WERI-Rb-1 (cell line): Measurements from ENCODE around the gene FTO.

Experiments used
- DNase-seq: peaks from one replicate; pipeline ENCODE4 v3.0.0-alpha.2; 2020
- H3K27ac ChIP-seq: fragments of 250-450 bp; sonication (Bioruptor Pico); 2 replicates; pipeline ENCODE4 v1.5.1; 2020; ENCODE audit warnings: mild to moderate bottlenecking, moderate library complexity
- H3K27me3 ChIP-seq: fragments of 250-450 bp; sonication (Bioruptor Pico); 2 replicates; pipeline ENCODE4 v1.5.1; 2021; ENCODE audit warnings: mild to moderate bottlenecking, low read depth, moderate library complexity; ENCODE audit not compliant: insufficient read depth, severe bottlenecking
- H3K36me3 ChIP-seq: fragments of 250-450 bp; sonication (Bioruptor Pico); 2 replicates; pipeline ENCODE4 v1.5.1; 2020; ENCODE audit warnings: mild to moderate bottlenecking, moderate library complexity
- H3K4me3 ChIP-seq: 2 replicates; pipeline ENCODE4 v1.5.1; 2011; ENCODE audit warnings: low read depth, mild to moderate bottlenecking, control low read depth, low read length
- H3K9me3 ChIP-seq: fragments of 250-450 bp; sonication (Bioruptor Pico); 2 replicates; pipeline ENCODE4 v1.5.1; 2021; ENCODE audit warnings: mild to moderate bottlenecking, moderate library complexity; ENCODE audit not compliant: severe bottlenecking
- CTCF ChIP-seq: IDR thresholded peaks from 2 replicates; pipeline ENCODE4 v1.5.1; 2011; ENCODE audit warnings: low read depth, mild to moderate bottlenecking, control low read depth, inconsistent platforms, low read length

FTO gene

DNA sequence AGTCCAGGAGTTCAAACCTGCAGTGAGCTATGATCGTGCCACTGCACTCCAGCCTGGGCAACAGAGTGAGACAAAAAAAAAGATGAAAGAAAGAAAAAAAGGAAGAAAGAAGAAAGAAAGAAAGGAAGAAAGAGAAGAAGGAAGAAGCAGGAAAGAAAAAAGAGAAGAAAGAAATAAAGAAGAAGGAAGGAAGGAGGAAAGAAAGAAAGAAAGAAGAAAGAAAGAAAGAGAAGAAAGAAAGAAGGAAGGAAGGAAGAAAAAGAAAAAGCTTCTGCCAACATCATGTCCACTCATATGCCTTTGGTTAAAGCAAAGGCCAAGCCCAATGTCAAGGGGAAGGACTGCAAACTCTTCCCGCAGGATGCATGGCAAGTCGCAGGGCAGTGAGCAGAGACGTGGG, 439.5 kb downstream of the FTO start:
- Histone ChIP-seq H3K36me3 (no peaks in the 10 kb centered on the region), H3K4me3 (no peak overlapping the region), H3K27me3 (no peaks in the 10 kb centered on the region), H3K9me3 (peaks cover 3% of the 10 kb centered on the region), H3K27ac (no peak overlapping the region)
- DNase-seq, result no peak
- TF ChIP-seq CTCF, result no peak

- H3K4me3 ChIP-seq, result no peak overlapping the region
- H3K27ac ChIP-seq, result no peak overlapping the region
- H3K27me3 ChIP-seq, result no peaks in the 10 kb centered on the region
- peaks cover 5% of the 10 kb centered on the region for H3K9me3 ChIP-seq
- no peak for DNase-seq
- no peak for TF ChIP-seq CTCF
- no peaks in the 10 kb centered on the region for H3K36me3 ChIP-seq
These were observed 440.1 kb downstream of the FTO start for GRCh38 chr16:54143934-54144571.

DNA sequence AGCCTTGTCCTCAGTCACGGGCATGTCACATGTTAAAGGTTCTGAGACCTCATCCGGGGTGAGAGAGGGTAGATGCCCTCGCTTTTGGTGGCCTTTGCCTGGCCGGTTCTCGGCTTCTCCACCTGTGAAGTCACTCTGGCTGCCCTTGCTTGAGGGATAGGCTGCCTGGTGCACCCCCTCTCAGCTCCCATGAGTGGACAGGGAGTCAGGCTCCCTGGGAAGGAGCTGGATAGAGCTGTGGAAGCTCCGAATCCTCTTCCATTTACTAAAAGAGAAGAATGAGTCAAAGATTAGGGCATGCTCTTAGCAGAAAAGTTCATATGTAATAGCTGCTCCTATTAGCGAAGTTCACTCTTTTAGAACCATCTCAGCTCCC, 440.6 kb downstream of the FTO start:
- TF ChIP-seq CTCF, result no peak
- no peak overlapping the region for H3K4me3 ChIP-seq
- H3K27me3 ChIP-seq, result no peaks in the 10 kb centered on the region
- H3K36me3 ChIP-seq, result no peaks in the 10 kb centered on the region
- DNase-seq, result no peak
- no peak overlapping the region for H3K27ac ChIP-seq
- peaks cover 7% of the 10 kb centered on the region for H3K9me3 ChIP-seq

DNA sequence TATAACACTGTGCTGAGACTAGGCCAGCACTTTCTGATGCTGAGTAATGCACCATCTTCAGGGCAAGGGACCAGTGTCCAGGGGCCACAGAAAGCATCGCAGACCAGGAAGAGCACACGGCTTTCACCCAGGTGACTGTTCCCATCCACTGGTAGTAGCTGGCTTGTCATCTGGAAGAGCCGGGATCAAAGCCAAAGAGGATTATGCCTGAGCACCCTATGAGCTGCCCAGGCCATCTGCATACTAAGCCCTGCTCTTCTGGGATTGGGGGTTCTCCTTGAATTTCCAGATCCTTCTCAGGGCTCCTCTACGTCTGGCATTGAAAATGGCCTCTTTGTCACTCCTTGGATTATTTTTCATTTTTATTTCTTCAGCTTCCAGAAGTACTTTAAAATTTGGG, 441.9 kb downstream of the FTO start:
- Histone ChIP-seq H3K9me3 (peaks cover 7% of the 10 kb centered on the region), H3K4me3 (no peak overlapping the region), H3K27me3 (no peaks in the 10 kb centered on the region), H3K27ac (no peak overlapping the region), H3K36me3 (no peaks in the 10 kb centered on the region)
- no peak for TF ChIP-seq CTCF
- DNase-seq, result peak; percentile 53

GRCh38 chr16:54148974-54149373, 445.0 kb downstream of the FTO start:
- DNase-seq, result no peak
- TF ChIP-seq CTCF, result no peak
- peaks cover 7% of the 10 kb centered on the region for H3K9me3 ChIP-seq
- H3K4me3 ChIP-seq, result no peak overlapping the region
- H3K36me3 ChIP-seq, result no peaks in the 10 kb centered on the region
- H3K27me3 ChIP-seq, result no peaks in the 10 kb centered on the region
- no peak overlapping the region for H3K27ac ChIP-seq

DNA sequence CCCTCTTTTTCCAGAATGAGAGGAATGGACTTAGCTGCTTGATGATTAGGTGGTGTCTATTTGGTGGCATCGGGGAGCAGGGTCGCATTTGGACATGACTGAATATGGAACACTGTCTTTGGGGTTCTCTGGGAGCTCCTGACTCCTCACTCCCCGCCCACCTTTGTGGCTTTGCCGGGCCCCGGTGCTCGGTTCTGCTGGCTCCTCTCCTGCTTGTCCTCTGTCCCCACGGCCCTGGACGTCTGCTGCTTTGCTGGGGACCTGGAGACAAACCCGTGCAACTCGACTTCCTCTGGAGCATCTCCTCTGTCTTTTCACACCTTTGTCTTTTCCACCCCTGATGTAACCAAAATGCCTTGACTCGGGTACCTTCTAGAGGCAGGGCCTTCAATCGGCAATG, 446.9 kb downstream of the FTO start:
- Histone ChIP-seq H3K27me3 (no peaks in the 10 kb centered on the region), H3K27ac (no peak overlapping the region), H3K4me3 (no peak overlapping the region), H3K36me3 (no peaks in the 10 kb centered on the region), H3K9me3 (peaks cover 4% of the 10 kb centered on the region)
- no peak for DNase-seq
- TF ChIP-seq CTCF, result no peak
